Astrocyte (in vitro differentiated cells and primary cell): ENCODE data around the gene EFNB2. TPM values are rescaled to one million over a fixed set of nuclear protein-coding genes. Genes with fewer than 3 reads are reported as not detected.

Experiments used
- DNase-seq: peaks from one replicate; pipeline ENCODE4 v3.0.0-alpha.2; 2010; ENCODE audit warnings: low read depth
- FAIRE-seq: peaks from 2 replicates; lab custom pipeline; 2011; peaks lifted over from hg19 to GRCh38; lab: Jason Lieb, UNC
- H2AFZ ChIP-seq: 2 replicates; pipeline ENCODE4 v1.6.0; 2012; ENCODE audit warnings: low read depth, low read length, inconsistent platforms
- H3K27ac ChIP-seq: 2 replicates; pipeline ENCODE4 v1.5.1; 2011; ENCODE audit warnings: low read depth, low read length, inconsistent platforms
- H3K27me3 ChIP-seq: 2 replicates; pipeline ENCODE4 v1.6.0; 2011; ENCODE audit warnings: low read length, inconsistent platforms; ENCODE audit not compliant: insufficient read depth
- H3K36me3 ChIP-seq: 2 replicates; pipeline ENCODE4 v1.5.1; 2011; ENCODE audit warnings: low read length, inconsistent platforms; ENCODE audit not compliant: insufficient read depth
- H3K4me1 ChIP-seq: 2 replicates; pipeline ENCODE4 v1.5.1; 2011; ENCODE audit warnings: low read length, inconsistent platforms; ENCODE audit not compliant: insufficient read depth
- H3K4me2 ChIP-seq: 2 replicates; pipeline ENCODE4 v1.6.0; 2012; ENCODE audit warnings: low read length, inconsistent platforms
- H3K4me3 ChIP-seq: 2 replicates; pipeline ENCODE4 v1.5.1; 2011; ENCODE audit warnings: low read depth, mild to moderate bottlenecking, low read length, inconsistent platforms; ENCODE audit not compliant: insufficient read depth
- H3K79me2 ChIP-seq: 2 replicates; pipeline ENCODE4 v1.6.0; 2012; ENCODE audit warnings: mild to moderate bottlenecking, low read length, inconsistent platforms; ENCODE audit not compliant: insufficient read depth
- H3K9ac ChIP-seq: 2 replicates; pipeline ENCODE4 v1.6.0; 2012; ENCODE audit warnings: mild to moderate bottlenecking, low read length, inconsistent platforms
- H3K9me3 ChIP-seq: 2 replicates; pipeline ENCODE4 v1.5.1; 2012; ENCODE audit warnings: low read depth, mild to moderate bottlenecking, low read length, inconsistent platforms; ENCODE audit not compliant: insufficient read depth
- H4K20me1 ChIP-seq: 2 replicates; pipeline ENCODE4 v1.6.0; 2012; ENCODE audit warnings: low read length, inconsistent platforms; ENCODE audit not compliant: insufficient read depth
- H3K27ac Mint-ChIP-seq: one replicate; pipeline ENCODE4 v1.8.0; 2021; ENCODE audit warnings: mild to moderate bottlenecking, mixed read lengths; ENCODE audit not compliant: unreplicated experiment
- H3K27me3 Mint-ChIP-seq: one replicate; pipeline ENCODE4 v1.8.0; 2021; ENCODE audit warnings: low read depth, mixed read lengths; ENCODE audit not compliant: unreplicated experiment
- H3K36me3 Mint-ChIP-seq: one replicate; pipeline ENCODE4 v1.8.0; 2021; ENCODE audit warnings: low read depth, mixed read lengths; ENCODE audit not compliant: unreplicated experiment
- H3K4me1 Mint-ChIP-seq: one replicate; pipeline ENCODE4 v1.8.0; 2021; ENCODE audit warnings: low read depth, mixed read lengths; ENCODE audit not compliant: unreplicated experiment
- H3K4me3 Mint-ChIP-seq: one replicate; pipeline ENCODE4 v1.8.0; 2021; ENCODE audit warnings: mild to moderate bottlenecking, moderate library complexity, mixed read lengths; ENCODE audit not compliant: unreplicated experiment
- H3K9me3 Mint-ChIP-seq: one replicate; pipeline ENCODE4 v1.8.0; 2021; ENCODE audit warnings: mild to moderate bottlenecking, mixed read lengths; ENCODE audit not compliant: unreplicated experiment
- CTCF ChIP-seq: IDR thresholded peaks from 2 replicates; pipeline ENCODE4 v1.5.1; 2011; ENCODE audit warnings: low read depth, mild to moderate bottlenecking, inconsistent platforms, low read length, moderate library complexity; ENCODE audit not compliant: insufficient read depth
- EZH2 ChIP-seq: IDR thresholded peaks from 2 replicates; pipeline ENCODE4 v1.6.1; 2012; ENCODE audit warnings: mild to moderate bottlenecking, low read length, inconsistent platforms; ENCODE audit not compliant: insufficient read depth
- total RNA-seq: library from RNA; stranded (reverse); gene quantifications from 2 replicates; pipeline ENCODE4 v1.2.1, GENCODE V29; 2021

EFNB2 gene
- total RNA-seq, 1 donor from 2014 or later = 93.2 TPM

- H3K27me3 ChIP-seq = no peaks in the 10 kb centered on the region
- H3K27ac ChIP-seq = no peak overlapping the region
- Mint-ChIP-seq H3K27ac (peak overlapping the region; percentile 11), H3K36me3 (no peaks in the 10 kb centered on the region), H3K4me3 (no peak overlapping the region), H3K27me3 (no peaks in the 10 kb centered on the region), H3K9me3 (no peaks in the 10 kb centered on the region), H3K4me1 (peaks cover 56% of the 10 kb centered on the region)
- no peak overlapping the region for H3K9ac ChIP-seq
- H3K9me3 ChIP-seq = no peaks in the 10 kb centered on the region
- TF ChIP-seq CTCF (no peak), EZH2 (no peak)
- peaks cover 44% of the 10 kb centered on the region for H3K4me1 ChIP-seq
- H2AFZ ChIP-seq = no peak overlapping the region
- DNase-seq = no peak
- peaks cover 91% of the 10 kb centered on the region for H4K20me1 ChIP-seq
- H3K4me3 ChIP-seq = no peak overlapping the region
- peaks cover 100% of the 10 kb centered on the region for H3K79me2 ChIP-seq
- no peak for FAIRE-seq
- peak overlapping the region; percentile 93 for H3K4me2 ChIP-seq
- H3K36me3 ChIP-seq = no peaks in the 10 kb centered on the region
These were observed 7.6 kb downstream of the EFNB2 start for GRCh38 chr13:106527826-106528225.

GRCh38 chr13:106527445-106527801 lies 8.0 kb downstream of the EFNB2 start:
- TF ChIP-seq CTCF (no peak), EZH2 (no peak)
- H3K36me3 ChIP-seq = no peaks in the 10 kb centered on the region
- peaks cover 48% of the 10 kb centered on the region for H3K4me1 ChIP-seq
- FAIRE-seq (peak; percentile 54), DNase-seq (no peak)
- H3K9me3 ChIP-seq = no peaks in the 10 kb centered on the region
- H3K27ac ChIP-seq = no peak overlapping the region
- peaks cover 90% of the 10 kb centered on the region for H4K20me1 ChIP-seq
- no peak overlapping the region for H3K9ac ChIP-seq
- H3K9me3 Mint-ChIP-seq = no peaks in the 10 kb centered on the region
- peaks cover 59% of the 10 kb centered on the region for H3K4me1 Mint-ChIP-seq
- no peaks in the 10 kb centered on the region for H3K27me3 Mint-ChIP-seq
- H2AFZ ChIP-seq = no peak overlapping the region
- H3K79me2 ChIP-seq = peaks cover 100% of the 10 kb centered on the region
- H3K4me3 ChIP-seq = no peak overlapping the region
- no peaks in the 10 kb centered on the region for H3K27me3 ChIP-seq
- no peak overlapping the region for H3K4me3 Mint-ChIP-seq
- H3K36me3 Mint-ChIP-seq = no peaks in the 10 kb centered on the region
- H3K4me2 ChIP-seq = peak overlapping the region; percentile 93
- H3K27ac Mint-ChIP-seq = peak overlapping the region; percentile 11

GRCh38 chr13:106526738-106527444 lies 8.6 kb downstream of the EFNB2 start:
- H2AFZ ChIP-seq = no peak overlapping the region
- H3K9me3 Mint-ChIP-seq = no peaks in the 10 kb centered on the region
- H4K20me1 ChIP-seq = peaks cover 90% of the 10 kb centered on the region
- peaks cover 100% of the 10 kb centered on the region for H3K79me2 ChIP-seq
- H3K27ac ChIP-seq = no peak overlapping the region
- no peaks in the 10 kb centered on the region for H3K27me3 ChIP-seq
- no peak overlapping the region for H3K4me2 ChIP-seq
- no peaks in the 10 kb centered on the region for H3K27me3 Mint-ChIP-seq
- DNase-seq (no peak), FAIRE-seq (no peak)
- H3K9me3 ChIP-seq = no peaks in the 10 kb centered on the region
- H3K36me3 ChIP-seq = no peaks in the 10 kb centered on the region
- no peak for TF ChIP-seq EZH2
- TF ChIP-seq CTCF = no peak
- H3K27ac Mint-ChIP-seq = no peak overlapping the region
- H3K9ac ChIP-seq = no peak overlapping the region
- H3K4me3 ChIP-seq = no peak overlapping the region
- H3K4me1 Mint-ChIP-seq = peaks cover 64% of the 10 kb centered on the region
- peaks cover 45% of the 10 kb centered on the region for H3K4me1 ChIP-seq
- no peaks in the 10 kb centered on the region for H3K36me3 Mint-ChIP-seq
- peak overlapping the region; percentile 6 for H3K4me3 Mint-ChIP-seq
